ENCODE results near the gene PAF1. TPM values are rescaled to one million over a fixed set of nuclear protein-coding genes. Genes with fewer than 3 reads are reported as not detected.

Gene PAF1
- total RNA-seq, 1 experiment from 2014 or later = 38.0 TPM

GRCh38 chr19:39336483-39336882, 54.4 kb downstream of the PAF1 start:
- Histone ChIP-seq H4K20me1 (ENCODE audit: control insufficient read depth, insufficient read depth, insufficient read length) (no peaks in the 10 kb centered on the region), H3K9me3 (ENCODE audit: control insufficient read depth, low read depth, low read length) (no peaks in the 10 kb centered on the region), H3K56ac (ENCODE audit: insufficient read length, low read depth, low read length) (no peak overlapping the region), H2BK12ac (ENCODE audit: insufficient read length, low read depth, low read length) (no peak overlapping the region), H3K23ac (ENCODE audit: insufficient read length, low read depth, low read length) (no peak overlapping the region), H4K5ac (ENCODE audit: insufficient read length, low read depth, low read length) (no peak overlapping the region), H3K23me2 (ENCODE audit: insufficient read length, low read depth, low read length, poor library complexity, severe bottlenecking) (peaks cover 6% of the 10 kb centered on the region), H4K91ac (ENCODE audit: insufficient read length, low read depth, low read length) (no peak overlapping the region), H3K14ac (ENCODE audit: insufficient read depth, low read length) (no peak overlapping the region), H3K79me1 (ENCODE audit: insufficient read depth, low read depth, low read length, poor library complexity, severe bottlenecking) (no peaks in the 10 kb centered on the region), H2AFZ (ENCODE audit: low read length) (no peak overlapping the region), H3K27ac (ENCODE audit: insufficient read length, low read depth, low read length) (no peak overlapping the region), H3K4me2 (ENCODE audit: insufficient read depth, insufficient read length, low read length) (no peak overlapping the region), H3K9ac (ENCODE audit: extremely low read depth, insufficient read length, low read length) (no peak overlapping the region), H4K8ac (replicated peaks; ENCODE audit: insufficient read length, low read depth, low read length) (no peak overlapping the region), H3K4me1 (ENCODE audit: insufficient read depth, low read length) (no peaks in the 10 kb centered on the region), H2BK120ac (ENCODE audit: low read depth, low read length, poor library complexity, severe bottlenecking) (no peak overlapping the region), H3K27me3 (ENCODE audit: insufficient read depth, low read length) (no peaks in the 10 kb centered on the region), H3T11ph (ENCODE audit: low read length) (no peak overlapping the region), H3K4ac (ENCODE audit: low read depth, low read length) (no peak overlapping the region), H2AK5ac (ENCODE audit: insufficient read length, low read length) (no peak overlapping the region), H3K79me2 (ENCODE audit: insufficient read depth, low read length) (no peaks in the 10 kb centered on the region), H2BK20ac (ENCODE audit: low read depth, low read length, poor library complexity, severe bottlenecking) (no peak overlapping the region), H2BK15ac (ENCODE audit: low read depth, low read length) (no peak overlapping the region), H2BK5ac (ENCODE audit: insufficient read length, low read length) (no peak overlapping the region), H3K18ac (ENCODE audit: insufficient read length, low read depth, low read length) (no peak overlapping the region)
- WGBS (ENCODE audit: extremely low coverage, insufficient read length, low lambda C conversion rate) = no CpG with 5 or more reads among the region's 3 CpGs
- Mint-ChIP-seq H3K9me3 (no peaks in the 10 kb centered on the region), H3K27me3 (ENCODE audit: low read depth) (peaks cover 35% of the 10 kb centered on the region), H3K27ac (no peak overlapping the region), H3K36me3 (ENCODE audit: insufficient read depth in 1 of 3, low read depth in 3 of 3) (no peaks in the 10 kb centered on the region), H3K4me1 (peaks cover 10 to 18% of the 10 kb centered on the region in 2 experiments), H3K4me3 (no peak overlapping the region)
- DNase-seq = no peak
- TF ChIP-seq, protein P1, sequence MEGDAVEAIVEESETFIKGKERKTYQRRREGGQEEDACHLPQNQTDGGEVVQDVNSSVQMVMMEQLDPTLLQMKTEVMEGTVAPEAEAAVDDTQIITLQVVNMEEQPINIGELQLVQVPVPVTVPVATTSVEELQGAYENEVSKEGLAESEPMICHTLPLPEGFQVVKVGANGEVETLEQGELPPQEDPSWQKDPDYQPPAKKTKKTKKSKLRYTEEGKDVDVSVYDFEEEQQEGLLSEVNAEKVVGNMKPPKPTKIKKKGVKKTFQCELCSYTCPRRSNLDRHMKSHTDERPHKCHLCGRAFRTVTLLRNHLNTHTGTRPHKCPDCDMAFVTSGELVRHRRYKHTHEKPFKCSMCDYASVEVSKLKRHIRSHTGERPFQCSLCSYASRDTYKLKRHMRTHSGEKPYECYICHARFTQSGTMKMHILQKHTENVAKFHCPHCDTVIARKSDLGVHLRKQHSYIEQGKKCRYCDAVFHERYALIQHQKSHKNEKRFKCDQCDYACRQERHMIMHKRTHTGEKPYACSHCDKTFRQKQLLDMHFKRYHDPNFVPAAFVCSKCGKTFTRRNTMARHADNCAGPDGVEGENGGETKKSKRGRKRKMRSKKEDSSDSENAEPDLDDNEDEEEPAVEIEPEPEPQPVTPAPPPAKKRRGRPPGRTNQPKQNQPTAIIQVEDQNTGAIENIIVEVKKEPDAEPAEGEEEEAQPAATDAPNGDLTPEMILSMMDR (conservative IDR thresholded peaks at IDR 0.05) = no peak

Small RNA genes lying within 50 kb of the gene (microRNA-seq; reads per million reads assigned to microRNA genes)
- not detected for gene MIR4530 (ENCODE audit: borderline microRNAs expressed)

Other genes with a start within 250 kb of the PAF1 start
- 1.9 and 2.7 TPM in 2 replicates for gene NCCRP1, start 194.1 kb downstream of the PAF1 start, total RNA-seq (2021)
- not detected in 2 replicates for gene SYCN, start 186.8 kb downstream of the PAF1 start, total RNA-seq (2021)
- gene IFNL3, start 146.1 kb downstream of the PAF1 start, total RNA-seq (2021) = not detected in 2 replicates
- gene IFNL4, start 142.2 kb downstream of the PAF1 start, total RNA-seq (2021) = not detected in 2 replicates
- not detected in 2 replicates for gene IFNL2, start 122.7 kb downstream of the PAF1 start, total RNA-seq (2021)
- not detected in 2 replicates for gene IFNL1, start 94.7 kb downstream of the PAF1 start, total RNA-seq (2021)
- 4.2 and 4.5 TPM in 2 replicates for gene LRFN1, start 70.2 kb downstream of the PAF1 start, total RNA-seq (2021)
- 0.48 TPM in 1 of 2 replicates, not detected in the other for gene GMFG, start 55.1 kb downstream of the PAF1 start, total RNA-seq (2021)
- gene SAMD4B, start 48.7 kb downstream of the PAF1 start, total RNA-seq (2021) = 134 and 135 TPM in 2 replicates
- 48.3 and 49.2 TPM in 2 replicates for gene MED29, start 272 bp upstream of the PAF1 start, total RNA-seq (2021)
- gene ZFP36, start 15.7 kb upstream of the PAF1 start, total RNA-seq (2021) = 14.6 and 15.4 TPM in 2 replicates
- 167 and 170 TPM in 2 replicates for gene PLEKHG2, start 21.6 kb upstream of the PAF1 start, total RNA-seq (2021)
- 2,711 and 2,810 TPM in 2 replicates for gene RPS16, start 44.8 kb upstream of the PAF1 start, total RNA-seq (2021)
- 141 and 145 TPM in 2 replicates for gene SUPT5H, start 54.5 kb upstream of the PAF1 start, total RNA-seq (2021)
- 121 and 128 TPM in 2 replicates for gene TIMM50, start 89.7 kb upstream of the PAF1 start, total RNA-seq (2021)
- 2.4 and 2.5 TPM in 2 replicates for gene DLL3, start 107.8 kb upstream of the PAF1 start, total RNA-seq (2021)
- gene SELENOV, start 124.0 kb upstream of the PAF1 start, total RNA-seq (2021) = 6.7 and 6.9 TPM in 2 replicates
- 2.1 and 2.2 TPM in 2 replicates for gene EID2B, start 141.7 kb upstream of the PAF1 start, total RNA-seq (2021)
- gene EID2, start 149.1 kb upstream of the PAF1 start, total RNA-seq (2021) = 18.8 and 18.9 TPM in 2 replicates
- gene LGALS13, start 211.4 kb upstream of the PAF1 start, total RNA-seq (2021) = not detected in 2 replicates